ENCODE data around the gene LYPD4.

LYPD4 gene

GRCh38 chr19:41871573-41872383 is 27.3 kb upstream of the LYPD4 start:
- H3K79me2 ChIP-seq (ENCODE audit: insufficient read depth, low read depth), result peaks cover 18% of the 10 kb centered on the region; the same call in 1 of the 2 replicates
- H2AFZ ChIP-seq (ENCODE audit: low read depth), result no peak overlapping the region
- H3K27ac ChIP-seq, result peak overlapping the region; percentile 35; the same call in 1 of the 2 replicates
- TF ChIP-seq CTCF (conservative IDR thresholded peaks at IDR 0.05; ENCODE audit: low read depth, low read length), result no peak
- H3K27me3 ChIP-seq (ENCODE audit: insufficient read depth, low read depth), result no peaks in the 10 kb centered on the region
- no peak overlapping the region for H3K9ac ChIP-seq
- H3K4me2 ChIP-seq, result peak overlapping the region; percentile 42; the same call in 1 of the 2 replicates
- peaks cover 20% of the 10 kb centered on the region for H4K20me1 ChIP-seq (ENCODE audit: insufficient read depth)
- H3K36me3 ChIP-seq (ENCODE audit: insufficient read depth), result peaks cover 14% of the 10 kb centered on the region; the same call in 1 of the 2 replicates
- H3K4me3 ChIP-seq (IDR thresholded peaks at IDR 0.05; ENCODE audit: insufficient read depth, low read depth, low read length), result no peak overlapping the region
- peaks cover 72% of the 10 kb centered on the region for H3K4me1 ChIP-seq (ENCODE audit: low read depth, poor library complexity, severe bottlenecking)

GRCh38 chr19:41870401-41870873 is 26.0 kb upstream of the LYPD4 start:
- H3K4me2 ChIP-seq, result peak overlapping the region; percentile 49; the same call in 1 of the 2 replicates
- peaks cover 20% of the 10 kb centered on the region for H4K20me1 ChIP-seq (ENCODE audit: insufficient read depth)
- peaks cover 32% of the 10 kb centered on the region for H3K79me2 ChIP-seq (ENCODE audit: insufficient read depth, low read depth)
- H3K27ac ChIP-seq, result peak overlapping the region; percentile 19; the same call in 1 of the 2 replicates
- no peak overlapping the region for H3K9ac ChIP-seq
- H2AFZ ChIP-seq (ENCODE audit: low read depth), result no peak overlapping the region
- H3K4me3 ChIP-seq (IDR thresholded peaks at IDR 0.05; ENCODE audit: insufficient read depth, low read depth, low read length), result no peak overlapping the region
- peaks cover 79% of the 10 kb centered on the region for H3K4me1 ChIP-seq (ENCODE audit: low read depth, poor library complexity, severe bottlenecking)
- no peaks in the 10 kb centered on the region for H3K27me3 ChIP-seq (ENCODE audit: insufficient read depth, low read depth)
- H3K36me3 ChIP-seq (ENCODE audit: insufficient read depth), result peaks cover 19% of the 10 kb centered on the region; the same call in 1 of the 2 replicates
- no peak for TF ChIP-seq CTCF (conservative IDR thresholded peaks at IDR 0.05; ENCODE audit: low read depth, low read length)

DNA sequence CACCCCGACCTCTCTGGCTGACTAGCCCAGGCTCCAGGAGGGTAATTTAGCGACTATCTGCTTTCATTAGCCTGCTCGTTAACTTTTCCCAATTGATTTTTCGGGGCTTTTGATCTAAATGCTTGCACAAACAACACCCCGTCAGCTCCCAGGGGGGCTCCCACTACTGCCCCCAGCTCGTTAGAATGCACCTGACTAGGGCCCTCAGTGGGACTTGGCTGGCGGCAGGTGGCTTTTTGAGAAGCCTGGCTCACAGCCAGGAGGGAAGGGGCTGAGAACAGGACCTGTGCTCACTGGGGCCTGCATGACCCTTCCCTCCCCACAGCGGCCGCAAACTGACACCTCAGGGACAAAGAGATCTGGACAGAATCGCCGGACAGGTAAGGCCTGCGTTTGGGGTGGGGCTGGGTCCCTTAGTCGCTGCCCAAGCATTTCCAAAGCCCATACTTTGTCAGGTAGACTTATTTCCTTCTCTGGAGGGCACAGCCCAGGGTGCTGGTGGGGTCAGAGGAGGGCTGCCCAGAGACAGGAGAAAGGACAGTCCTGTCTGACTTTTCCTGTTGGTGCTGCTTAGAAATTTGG is 25.0 kb upstream of the LYPD4 start:
- Histone ChIP-seq H3K4me3 (IDR thresholded peaks at IDR 0.05; ENCODE audit: insufficient read depth, low read depth, low read length) (no peak overlapping the region), H4K20me1 (ENCODE audit: insufficient read depth) (peaks cover 29% of the 10 kb centered on the region), H3K36me3 (ENCODE audit: insufficient read depth) (peaks cover 24% of the 10 kb centered on the region; the same call in 1 of the 2 replicates), H3K79me2 (ENCODE audit: insufficient read depth, low read depth) (peaks cover 41% of the 10 kb centered on the region), H3K27ac (peak overlapping the region; percentile 26; the same call in 1 of the 2 replicates), H3K4me1 (ENCODE audit: low read depth, poor library complexity, severe bottlenecking) (peaks cover 88% of the 10 kb centered on the region), H2AFZ (ENCODE audit: low read depth) (no peak overlapping the region), H3K27me3 (ENCODE audit: insufficient read depth, low read depth) (no peaks in the 10 kb centered on the region; the same call in 1 of the 2 replicates), H3K4me2 (peak overlapping the region; percentile 14; the same call in 1 of the 2 replicates), H3K9ac (no peak overlapping the region)
- no peak for TF ChIP-seq CTCF (conservative IDR thresholded peaks at IDR 0.05; ENCODE audit: low read depth, low read length)

DNA sequence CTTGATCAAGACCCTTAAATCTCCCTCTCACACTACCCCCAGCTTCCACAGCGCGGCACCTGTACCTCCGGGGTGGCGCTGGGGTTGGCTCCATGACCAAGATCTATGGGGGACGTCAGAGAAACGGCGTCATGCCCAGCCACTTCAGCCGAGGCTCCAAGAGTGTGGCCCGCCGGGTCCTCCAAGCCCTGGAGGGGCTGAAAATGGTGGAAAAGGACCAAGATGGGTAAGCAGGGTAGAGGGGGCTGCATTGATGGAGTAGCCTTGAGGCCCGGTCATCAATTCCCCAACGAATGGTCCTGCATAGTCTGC is 24.5 kb upstream of the LYPD4 start:
- peaks cover 93% of the 10 kb centered on the region for H3K4me1 ChIP-seq (ENCODE audit: low read depth, poor library complexity, severe bottlenecking)
- H3K27ac ChIP-seq, result no peak overlapping the region
- no peak overlapping the region for H3K4me3 ChIP-seq (IDR thresholded peaks at IDR 0.05; ENCODE audit: insufficient read depth, low read depth, low read length)
- no peak overlapping the region for H3K9ac ChIP-seq
- H2AFZ ChIP-seq (ENCODE audit: low read depth), result no peak overlapping the region
- H3K36me3 ChIP-seq (ENCODE audit: insufficient read depth), result peaks cover 29% of the 10 kb centered on the region; the same call in 1 of the 2 replicates
- peaks cover 34% of the 10 kb centered on the region for H4K20me1 ChIP-seq (ENCODE audit: insufficient read depth)
- peaks cover 47% of the 10 kb centered on the region for H3K79me2 ChIP-seq (ENCODE audit: insufficient read depth, low read depth)
- peak overlapping the region; percentile 14; the same call in 1 of the 2 replicates for H3K4me2 ChIP-seq
- TF ChIP-seq CTCF (conservative IDR thresholded peaks at IDR 0.05; ENCODE audit: low read depth, low read length), result no peak
- no peaks in the 10 kb centered on the region; the same call in 1 of the 2 replicates for H3K27me3 ChIP-seq (ENCODE audit: insufficient read depth, low read depth)

All from KMS-11 (cell line).